PC-9 (cell line): Measurements from ENCODE around the gene CALD1.

Source experiments
- EZH2 ChIP-seq: fragments of 200-600 bp; sonication (generic); IDR thresholded peaks from 2 replicates; pipeline ENCODE4 v1.8.0; 2017; ENCODE audit warnings: antibody characterized with exemption, low read depth
- TF ChIP-seq, protein P1 (sequence below): fragments of 200-600 bp; sonication (generic); conservative IDR thresholded peaks from 2 replicates; pipeline ENCODE4 v1.6.1; 2017; ENCODE audit warnings: mixed run types, antibody characterized with exemption, mild to moderate bottlenecking, moderate library complexity

DNA sequence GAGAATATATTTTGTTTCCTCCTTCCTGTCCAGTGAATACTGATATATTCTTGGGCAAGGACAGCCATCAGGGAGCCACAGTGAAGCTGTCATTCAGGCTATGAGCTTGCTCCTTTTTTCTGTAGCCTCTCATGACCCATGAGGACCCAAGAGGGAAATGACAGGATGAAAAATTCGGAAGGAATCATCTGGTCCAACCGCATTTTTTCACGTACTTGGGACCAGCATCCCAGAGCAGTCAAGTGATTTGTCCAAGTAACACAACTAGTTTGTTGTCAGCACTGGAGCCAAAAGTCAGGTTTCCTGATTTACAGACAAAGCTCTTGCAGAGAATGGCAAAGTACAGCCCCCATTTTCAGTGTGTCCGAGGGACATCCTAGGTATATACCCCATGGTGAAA is 159.7 kb downstream of the CALD1 start:
- TF ChIP-seq, protein P1, sequence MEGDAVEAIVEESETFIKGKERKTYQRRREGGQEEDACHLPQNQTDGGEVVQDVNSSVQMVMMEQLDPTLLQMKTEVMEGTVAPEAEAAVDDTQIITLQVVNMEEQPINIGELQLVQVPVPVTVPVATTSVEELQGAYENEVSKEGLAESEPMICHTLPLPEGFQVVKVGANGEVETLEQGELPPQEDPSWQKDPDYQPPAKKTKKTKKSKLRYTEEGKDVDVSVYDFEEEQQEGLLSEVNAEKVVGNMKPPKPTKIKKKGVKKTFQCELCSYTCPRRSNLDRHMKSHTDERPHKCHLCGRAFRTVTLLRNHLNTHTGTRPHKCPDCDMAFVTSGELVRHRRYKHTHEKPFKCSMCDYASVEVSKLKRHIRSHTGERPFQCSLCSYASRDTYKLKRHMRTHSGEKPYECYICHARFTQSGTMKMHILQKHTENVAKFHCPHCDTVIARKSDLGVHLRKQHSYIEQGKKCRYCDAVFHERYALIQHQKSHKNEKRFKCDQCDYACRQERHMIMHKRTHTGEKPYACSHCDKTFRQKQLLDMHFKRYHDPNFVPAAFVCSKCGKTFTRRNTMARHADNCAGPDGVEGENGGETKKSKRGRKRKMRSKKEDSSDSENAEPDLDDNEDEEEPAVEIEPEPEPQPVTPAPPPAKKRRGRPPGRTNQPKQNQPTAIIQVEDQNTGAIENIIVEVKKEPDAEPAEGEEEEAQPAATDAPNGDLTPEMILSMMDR, result no peak
- no peak for TF ChIP-seq EZH2
